Suprapubic skin (tissue), 4 donors: ENCODE measurements around the gene GCNT3. TPM values are rescaled to one million over a fixed set of nuclear protein-coding genes. Genes with fewer than 3 reads are reported as not detected.

Experiments used
- DNase-seq, 2 donors: peaks; one replicate each; pipeline ENCODE4 v3.0.0-alpha.2; 2019; ENCODE audit warnings: low spot score in 2 of 2
- H3K27ac ChIP-seq: fragments of 200-600 bp; sonication (generic); one replicate; pipeline ENCODE4 v1.5.1; 2019
- H3K27me3 ChIP-seq: fragments of 200-600 bp; sonication (generic); one replicate; pipeline ENCODE4 v1.5.1; 2019
- H3K36me3 ChIP-seq: fragments of 200-600 bp; sonication (generic); one replicate; pipeline ENCODE4 v1.5.1; 2019
- H3K4me1 ChIP-seq: fragments of 200-600 bp; sonication (generic); one replicate; pipeline ENCODE4 v1.5.1; 2019
- H3K4me3 ChIP-seq: fragments of 200-600 bp; sonication (generic); one replicate; pipeline ENCODE4 v1.5.1; 2019; ENCODE audit warnings: mild to moderate bottlenecking
- H3K9me3 ChIP-seq: fragments of 200-600 bp; sonication (generic); one replicate; pipeline ENCODE4 v1.5.1; 2019
- EP300 ChIP-seq: sonication (generic); formaldehyde crosslinking; IDR thresholded peaks from one replicate; pipeline ENCODE4 v1.6.1; 2017; ENCODE audit warnings: antibody characterized with exemption
- POLR2A ChIP-seq, 2 donors: fragments of 450-650 bp; IDR thresholded peaks; one replicate each; pipeline ENCODE4 v1.6.1; 2017; ENCODE audit warnings: antibody characterized with exemption in 2 of 2, mild to moderate bottlenecking in 2 of 2, moderate library complexity in 2 of 2
- POLR2AphosphoS5 ChIP-seq, 3 donors: sonication (generic); formaldehyde crosslinking; IDR thresholded peaks; one replicate each; pipeline ENCODE4 v1.6.1; 2017; ENCODE audit warnings: antibody characterized with exemption in 3 of 3
- WGBS: methylation state at CpG from one replicate; pipeline ENCODE4 v1.1.5; 2018; 5-methylcytosine and 5-hydroxymethylcytosine counted together
- total RNA-seq, 4 donors: library from RNA; depleted of rRNA; stranded (reverse); fragments of >200 nt; gene quantifications; one replicate each; pipeline ENCODE4 v1.1.0, GENCODE V29; 2016
- TF ChIP-seq, protein P1 (sequence below), 2 donors: fragments of 200-600 bp in 1 of 2; fragments of 450-650 bp in 1 of 2; sonication (generic) in 1 of 2; IDR thresholded peaks; one replicate each; pipeline ENCODE4 v1.5.1; 2016 to 2019; ENCODE audit warnings: antibody characterized with exemption in 2 of 2, mild to moderate bottlenecking in 1 of 2, moderate library complexity in 1 of 2

Gene GCNT3
- total RNA-seq, 4 donors from 2014 or later: 0.13 to 0.23 TPM; not detected in 2

DNA sequence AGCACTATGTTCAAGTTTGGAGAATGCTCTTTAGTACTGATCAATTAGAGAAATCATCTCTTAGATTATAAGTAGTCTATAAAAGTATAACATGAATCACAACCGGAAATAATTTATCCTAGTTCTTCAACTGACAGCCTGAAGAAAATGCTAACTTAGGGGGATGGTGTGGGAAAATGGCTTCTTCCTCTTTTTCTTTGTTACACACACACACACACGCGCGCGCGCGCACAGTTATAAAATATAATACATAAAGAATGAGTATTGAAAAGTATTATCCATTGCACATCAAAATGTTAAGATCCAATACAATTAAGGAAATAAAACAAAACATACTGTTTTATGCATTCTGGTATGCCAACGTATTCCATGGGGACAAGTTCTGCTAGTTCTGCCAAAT, 57.0 kb downstream of the GCNT3 start:
- no peak for DNase-seq
- TF ChIP-seq POLR2AphosphoS5 (IDR thresholded peaks at IDR 0.05) (no peak), EP300 (no peak), POLR2A (IDR thresholded peaks at IDR 0.05) (no peak)
- TF ChIP-seq, protein P1, sequence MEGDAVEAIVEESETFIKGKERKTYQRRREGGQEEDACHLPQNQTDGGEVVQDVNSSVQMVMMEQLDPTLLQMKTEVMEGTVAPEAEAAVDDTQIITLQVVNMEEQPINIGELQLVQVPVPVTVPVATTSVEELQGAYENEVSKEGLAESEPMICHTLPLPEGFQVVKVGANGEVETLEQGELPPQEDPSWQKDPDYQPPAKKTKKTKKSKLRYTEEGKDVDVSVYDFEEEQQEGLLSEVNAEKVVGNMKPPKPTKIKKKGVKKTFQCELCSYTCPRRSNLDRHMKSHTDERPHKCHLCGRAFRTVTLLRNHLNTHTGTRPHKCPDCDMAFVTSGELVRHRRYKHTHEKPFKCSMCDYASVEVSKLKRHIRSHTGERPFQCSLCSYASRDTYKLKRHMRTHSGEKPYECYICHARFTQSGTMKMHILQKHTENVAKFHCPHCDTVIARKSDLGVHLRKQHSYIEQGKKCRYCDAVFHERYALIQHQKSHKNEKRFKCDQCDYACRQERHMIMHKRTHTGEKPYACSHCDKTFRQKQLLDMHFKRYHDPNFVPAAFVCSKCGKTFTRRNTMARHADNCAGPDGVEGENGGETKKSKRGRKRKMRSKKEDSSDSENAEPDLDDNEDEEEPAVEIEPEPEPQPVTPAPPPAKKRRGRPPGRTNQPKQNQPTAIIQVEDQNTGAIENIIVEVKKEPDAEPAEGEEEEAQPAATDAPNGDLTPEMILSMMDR (IDR thresholded peaks at IDR 0.05): no peak
- H3K4me3 ChIP-seq: no peak overlapping the region

More for the DNA sequence above, 57.0 kb downstream of the GCNT3 start:
- Histone ChIP-seq H3K27me3 (no peaks in the 10 kb centered on the region), H3K9me3 (no peaks in the 10 kb centered on the region), H3K4me1 (no peaks in the 10 kb centered on the region), H3K27ac (no peak overlapping the region), H3K36me3 (peaks cover 91% of the 10 kb centered on the region)
- 83% methylated on average over 8 of the region's 8 CpGs for WGBS

Other genes with a start within 250 kb of the GCNT3 start
- gene MYO1E, start 238.9 kb upstream of the GCNT3 start, total RNA-seq: 100 to 1,000 TPM in 3 of 4 donors, 10 to 100 TPM in 1; 79.7 to 171 (median 144) TPM
- gene FAM81A, start 173.6 kb upstream of the GCNT3 start, total RNA-seq: 1 to 10 TPM in 3 of 4 donors, under 1 TPM in 1; 0.79 to 7.8 (median 1.8) TPM
- 10 to 100 TPM in 3 of 4 donors, 1 to 10 TPM in 1; 7.7 to 26.5 (median 15.4) TPM for gene GTF2A2, start 45.7 kb downstream of the GCNT3 start, total RNA-seq
- 100 to 1,000 TPM in 3 of 4 donors, 10 to 100 TPM in 1; 95.4 to 146 (median 114) TPM for gene BNIP2, start 77.5 kb downstream of the GCNT3 start, total RNA-seq